ENCODE measurements around the gene GDF2. TPM values are rescaled to one million over a fixed set of nuclear protein-coding genes. Genes with fewer than 3 reads are reported as not detected.

The GDF2 gene
- total RNA-seq, 1 donor from 2014 or later: not detected

GRCh38 chr10:47331491-47331890 lies 9.2 kb downstream of the GDF2 start:
- Mint-ChIP-seq H3K27me3 (peaks cover 28% of the 10 kb centered on the region), H3K36me3 (ENCODE audit: insufficient read depth) (no peaks in the 10 kb centered on the region), H3K9me3 (ENCODE audit: low read depth) (peaks cover 10% of the 10 kb centered on the region), H3K4me1 (ENCODE audit: low read depth) (no peaks in the 10 kb centered on the region), H3K27ac (no peak overlapping the region), H3K4me3 (ENCODE audit: low read depth) (no peak overlapping the region)
- TF ChIP-seq, protein P1, sequence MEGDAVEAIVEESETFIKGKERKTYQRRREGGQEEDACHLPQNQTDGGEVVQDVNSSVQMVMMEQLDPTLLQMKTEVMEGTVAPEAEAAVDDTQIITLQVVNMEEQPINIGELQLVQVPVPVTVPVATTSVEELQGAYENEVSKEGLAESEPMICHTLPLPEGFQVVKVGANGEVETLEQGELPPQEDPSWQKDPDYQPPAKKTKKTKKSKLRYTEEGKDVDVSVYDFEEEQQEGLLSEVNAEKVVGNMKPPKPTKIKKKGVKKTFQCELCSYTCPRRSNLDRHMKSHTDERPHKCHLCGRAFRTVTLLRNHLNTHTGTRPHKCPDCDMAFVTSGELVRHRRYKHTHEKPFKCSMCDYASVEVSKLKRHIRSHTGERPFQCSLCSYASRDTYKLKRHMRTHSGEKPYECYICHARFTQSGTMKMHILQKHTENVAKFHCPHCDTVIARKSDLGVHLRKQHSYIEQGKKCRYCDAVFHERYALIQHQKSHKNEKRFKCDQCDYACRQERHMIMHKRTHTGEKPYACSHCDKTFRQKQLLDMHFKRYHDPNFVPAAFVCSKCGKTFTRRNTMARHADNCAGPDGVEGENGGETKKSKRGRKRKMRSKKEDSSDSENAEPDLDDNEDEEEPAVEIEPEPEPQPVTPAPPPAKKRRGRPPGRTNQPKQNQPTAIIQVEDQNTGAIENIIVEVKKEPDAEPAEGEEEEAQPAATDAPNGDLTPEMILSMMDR (IDR thresholded peaks at IDR 0.05; ENCODE audit: unreplicated experiment): no peak
- no peak for DNase-seq (ENCODE audit: low spot score, unreplicated experiment)

DNA sequence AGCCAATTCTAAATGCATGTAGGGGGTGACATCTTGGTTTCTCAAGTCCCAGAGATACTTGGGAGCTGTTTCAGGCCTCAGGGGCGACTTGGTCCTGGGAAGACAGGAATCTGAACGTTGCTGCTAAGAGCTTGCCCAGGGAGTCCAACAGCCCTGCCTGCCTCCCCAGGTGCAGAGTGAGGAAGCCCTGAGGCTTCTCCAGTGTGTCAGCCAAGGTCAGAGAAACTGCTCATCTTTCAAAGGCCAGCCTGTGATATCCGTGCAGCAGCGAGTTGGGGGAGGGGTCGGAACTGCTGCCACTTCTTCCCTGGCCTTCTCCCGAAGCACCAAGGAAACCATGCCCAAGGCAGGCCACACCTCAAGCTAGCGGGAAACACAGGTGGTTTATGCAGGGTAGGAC lies 9.7 kb downstream of the GDF2 start:
- H3K27ac Mint-ChIP-seq: no peak overlapping the region
- DNase-seq (ENCODE audit: low spot score, unreplicated experiment): no peak
- TF ChIP-seq, protein P1 (IDR thresholded peaks at IDR 0.05; ENCODE audit: unreplicated experiment): no peak
- no peaks in the 10 kb centered on the region for H3K36me3 Mint-ChIP-seq (ENCODE audit: insufficient read depth)
- H3K4me3 Mint-ChIP-seq (ENCODE audit: low read depth): no peak overlapping the region
- peaks cover 31% of the 10 kb centered on the region for H3K27me3 Mint-ChIP-seq
- no peaks in the 10 kb centered on the region for H3K4me1 Mint-ChIP-seq (ENCODE audit: low read depth)
- peaks cover 10% of the 10 kb centered on the region for H3K9me3 Mint-ChIP-seq (ENCODE audit: low read depth)

GRCh38 chr10:47332371-47332770 lies 10.1 kb downstream of the GDF2 start:
- DNase-seq (ENCODE audit: low spot score, unreplicated experiment): no peak
- Mint-ChIP-seq H3K36me3 (ENCODE audit: insufficient read depth) (no peaks in the 10 kb centered on the region), H3K4me3 (ENCODE audit: low read depth) (no peak overlapping the region), H3K27me3 (peaks cover 34% of the 10 kb centered on the region), H3K27ac (no peak overlapping the region), H3K9me3 (ENCODE audit: low read depth) (peaks cover 10% of the 10 kb centered on the region), H3K4me1 (ENCODE audit: low read depth) (no peaks in the 10 kb centered on the region)
- TF ChIP-seq, protein P1 (IDR thresholded peaks at IDR 0.05; ENCODE audit: unreplicated experiment): no peak

DNA sequence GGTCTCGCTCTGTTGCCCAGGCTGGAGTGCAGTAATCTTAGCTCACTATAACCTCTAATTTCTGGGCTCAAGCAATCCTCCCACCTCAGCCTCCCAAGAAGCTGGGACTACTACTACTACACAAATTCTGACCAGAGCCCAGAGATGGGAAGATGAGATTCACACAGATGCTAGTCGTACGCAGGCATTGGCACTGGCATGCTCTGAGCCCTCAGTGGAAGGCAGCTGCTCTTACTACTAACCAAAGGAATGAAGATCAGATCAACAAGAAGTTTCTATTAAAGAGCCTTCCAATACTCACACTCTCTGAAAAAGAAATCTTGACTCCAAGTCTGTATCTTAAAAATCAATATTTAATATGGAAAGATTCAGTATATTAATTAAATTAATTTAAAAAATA lies 10.7 kb downstream of the GDF2 start:
- Mint-ChIP-seq H3K27ac (no peak overlapping the region), H3K36me3 (ENCODE audit: insufficient read depth) (no peaks in the 10 kb centered on the region), H3K27me3 (peaks cover 34% of the 10 kb centered on the region), H3K9me3 (ENCODE audit: low read depth) (peaks cover 7% of the 10 kb centered on the region), H3K4me3 (ENCODE audit: low read depth) (no peak overlapping the region), H3K4me1 (ENCODE audit: low read depth) (no peaks in the 10 kb centered on the region)
- no peak for DNase-seq (ENCODE audit: low spot score, unreplicated experiment)
- TF ChIP-seq, protein P1 (IDR thresholded peaks at IDR 0.05; ENCODE audit: unreplicated experiment): no peak

GRCh38 chr10:47333532-47333931 lies 11.3 kb downstream of the GDF2 start:
- Mint-ChIP-seq H3K27ac (no peak overlapping the region), H3K36me3 (ENCODE audit: insufficient read depth) (no peaks in the 10 kb centered on the region), H3K27me3 (peaks cover 34% of the 10 kb centered on the region), H3K4me3 (ENCODE audit: low read depth) (no peak overlapping the region), H3K4me1 (ENCODE audit: low read depth) (no peaks in the 10 kb centered on the region), H3K9me3 (ENCODE audit: low read depth) (peaks cover under 1% of the 10 kb centered on the region)
- no peak for DNase-seq (ENCODE audit: low spot score, unreplicated experiment)
- TF ChIP-seq, protein P1 (IDR thresholded peaks at IDR 0.05; ENCODE audit: unreplicated experiment): no peak
